ENCODE measurements around the gene CD300LF.

The CD300LF gene

DNA sequence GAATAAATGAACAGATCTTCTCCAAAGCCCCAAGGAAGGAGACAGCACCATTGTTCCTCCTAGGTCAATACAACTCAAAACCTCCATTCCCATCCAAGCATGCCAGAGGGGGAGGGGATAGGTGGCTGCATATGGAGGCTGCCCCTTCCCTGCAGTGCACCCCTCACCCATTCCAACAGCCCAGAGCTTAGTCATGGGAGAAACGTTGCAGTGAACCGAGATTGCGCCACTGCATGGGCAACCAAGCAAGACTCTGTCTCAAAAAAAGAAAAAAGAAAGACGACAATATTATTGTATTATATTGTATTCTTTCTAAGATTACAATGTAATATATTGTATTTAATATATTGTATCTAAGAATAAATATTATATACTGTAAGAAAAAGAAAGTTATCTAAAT is 52.8 kb downstream of the CD300LF start:
- no peak for TF ChIP-seq CTCF (IDR thresholded peaks at IDR 0.05; ENCODE audit: extremely low read depth, insufficient read depth, missing control alignments)
- DNase-seq (ENCODE audit: low spot score), result no peak
- in situ Hi-C loops (cut with MboI; ENCODE audit: low pct_unique_long_range_greater_than_20kb, low sequenced_read_pairs, unreplicated experiment), result no loop called here

DNA sequence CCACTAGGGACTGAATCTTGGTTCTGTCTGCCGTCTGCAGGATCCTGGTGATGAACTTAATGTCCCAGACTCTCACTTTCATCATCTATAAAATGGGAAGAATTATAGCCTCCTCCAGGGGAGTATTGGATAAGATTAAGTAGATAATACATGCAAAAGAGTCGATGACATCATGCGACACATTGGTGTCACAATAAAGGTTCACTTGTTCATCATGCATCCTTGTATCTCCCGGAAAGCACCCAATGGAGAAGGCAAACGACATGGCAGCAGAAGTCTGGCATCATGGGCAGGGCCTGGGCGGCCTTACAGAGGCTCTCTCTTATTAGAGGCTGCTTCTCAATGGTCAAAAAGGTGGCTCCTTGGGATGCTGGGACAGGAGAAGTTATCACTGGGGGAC is 54.1 kb downstream of the CD300LF start:
- in situ Hi-C loops (cut with MboI; ENCODE audit: low pct_unique_long_range_greater_than_20kb, low sequenced_read_pairs, unreplicated experiment), result no loop called here
- DNase-seq (ENCODE audit: low spot score), result no peak
- TF ChIP-seq CTCF (IDR thresholded peaks at IDR 0.05; ENCODE audit: extremely low read depth, insufficient read depth, missing control alignments), result no peak

DNA sequence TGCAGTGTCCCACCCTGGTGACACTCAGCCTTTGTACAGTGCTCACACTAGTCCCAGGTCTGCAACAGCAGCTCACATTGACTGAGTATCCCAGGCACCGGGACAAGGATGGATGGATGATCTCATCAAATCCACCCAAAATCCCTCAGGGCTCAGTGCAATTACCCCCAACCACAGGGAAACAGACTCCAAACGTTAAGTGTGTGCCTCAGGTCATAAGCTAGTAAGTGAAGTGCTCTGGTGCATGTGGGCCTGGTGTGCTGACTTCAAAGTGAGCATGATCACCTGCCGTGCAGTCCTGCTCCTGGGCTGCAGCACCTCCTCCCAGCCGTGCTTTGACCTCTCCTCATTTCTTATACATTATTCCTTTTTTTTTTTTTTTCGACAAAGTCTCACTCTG is 58.0 kb downstream of the CD300LF start:
- no peak for DNase-seq (ENCODE audit: low spot score)
- TF ChIP-seq CTCF (IDR thresholded peaks at IDR 0.05; ENCODE audit: extremely low read depth, insufficient read depth, missing control alignments), result no peak
- in situ Hi-C loops (cut with MboI; ENCODE audit: low pct_unique_long_range_greater_than_20kb, low sequenced_read_pairs, unreplicated experiment), result no loop called here

GRCh38 chr17:74652020-74652419 is 60.7 kb downstream of the CD300LF start:
- in situ Hi-C loops (cut with MboI; ENCODE audit: low pct_unique_long_range_greater_than_20kb, low sequenced_read_pairs, unreplicated experiment), result no loop called here
- no peak for TF ChIP-seq CTCF (IDR thresholded peaks at IDR 0.05; ENCODE audit: extremely low read depth, insufficient read depth, missing control alignments)
- no peak for DNase-seq (ENCODE audit: low spot score)

- in situ Hi-C loops (cut with MboI; ENCODE audit: low pct_unique_long_range_greater_than_20kb, low sequenced_read_pairs, unreplicated experiment), result no loop called here
- no peak for TF ChIP-seq CTCF (IDR thresholded peaks at IDR 0.05; ENCODE audit: extremely low read depth, insufficient read depth, missing control alignments)
- DNase-seq (ENCODE audit: low spot score), result no peak
These were observed 62.8 kb downstream of the CD300LF start for GRCh38 chr17:74649909-74650308.

DNA sequence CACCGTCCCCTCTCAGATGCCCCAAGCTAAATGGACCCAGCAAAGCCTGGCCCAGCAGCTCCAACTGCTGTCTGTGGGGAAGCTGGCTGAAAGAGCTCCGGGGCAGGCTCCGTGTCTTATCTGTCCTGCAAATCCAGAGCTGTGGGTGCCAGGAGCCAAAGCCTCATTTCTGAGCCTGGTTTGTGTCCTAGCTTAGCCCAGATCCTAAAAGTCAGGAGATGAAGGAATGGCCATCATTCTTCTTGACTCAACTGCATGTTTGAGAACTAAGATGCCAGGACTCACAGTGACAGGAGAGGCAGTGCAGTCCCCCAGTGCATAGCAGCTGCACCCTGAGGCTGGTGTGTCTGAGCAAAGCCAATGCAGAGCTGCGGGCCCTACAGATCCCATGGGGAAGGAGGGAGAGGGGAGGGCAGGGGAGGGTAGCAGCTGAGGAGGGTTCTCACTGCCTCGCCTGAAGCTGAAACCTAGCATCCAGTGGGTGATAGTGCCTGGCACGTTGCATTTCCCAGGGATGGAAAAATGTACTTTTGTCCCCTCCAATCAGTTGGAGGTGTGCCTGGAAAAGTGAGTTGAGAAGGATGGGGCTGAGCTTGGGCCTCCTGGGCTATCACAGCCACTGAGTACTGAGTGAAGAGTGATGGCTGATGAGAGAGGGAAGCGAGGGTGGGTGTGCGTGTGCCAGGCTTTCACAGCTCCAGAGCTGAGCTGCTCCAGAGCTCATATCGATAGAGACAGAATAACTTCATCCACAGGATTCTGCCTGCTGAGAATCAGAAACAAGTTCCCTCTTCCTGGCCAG is 64.7 kb downstream of the CD300LF start:
- no peak for DNase-seq (ENCODE audit: low spot score)
- no peak for TF ChIP-seq CTCF (IDR thresholded peaks at IDR 0.05; ENCODE audit: extremely low read depth, insufficient read depth, missing control alignments)
- in situ Hi-C loops (cut with MboI; ENCODE audit: low pct_unique_long_range_greater_than_20kb, low sequenced_read_pairs, unreplicated experiment), result no loop called here
